DND-41 (cell line): ENCODE data around the gene HDAC8.

Source experiments
- CTCF ChIP-seq: IDR thresholded peaks from 2 replicates; pipeline ENCODE4 v1.5.1; 2012; ENCODE audit warnings: borderline replicate concordance, low read length, moderate library complexity, mild to moderate bottlenecking; ENCODE audit not compliant: poor library complexity, severe bottlenecking; ENCODE audit errors: extremely low read depth
- EZH2 ChIP-seq: IDR thresholded peaks from 3 replicates; pipeline ENCODE4 v1.6.1; 2012; ENCODE audit warnings: borderline replicate concordance, low read depth, mild to moderate bottlenecking, moderate library complexity, low read length, inconsistent platforms; ENCODE audit not compliant: severe bottlenecking

DNA sequence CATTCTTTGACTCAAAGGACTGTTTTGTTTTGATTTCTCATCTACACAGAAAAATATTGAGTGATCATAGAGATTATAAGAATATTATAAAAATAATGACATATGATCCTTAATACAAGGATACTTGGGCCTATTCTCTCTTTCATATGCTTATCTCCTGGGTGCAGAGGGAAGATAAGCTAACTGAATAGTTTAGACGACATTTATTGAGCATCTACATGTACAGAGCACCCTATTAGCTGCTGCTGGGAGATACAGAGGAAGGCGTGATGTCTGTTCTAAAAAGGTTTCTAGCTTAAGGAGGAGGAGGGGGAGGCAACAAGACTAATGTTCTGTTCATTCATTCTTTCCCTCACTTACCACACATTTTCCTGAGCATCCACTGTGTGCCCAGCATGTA lies 106.8 kb downstream of the HDAC8 start:
- TF ChIP-seq CTCF (no peak), EZH2 (no peak)
